ENCODE data around the gene C1orf116. TPM values are rescaled to one million over a fixed set of nuclear protein-coding genes. Genes with fewer than 3 reads are reported as not detected.
A peak's percentile ranks its signal among the peaks of the same experiment; 100 is the strongest.

Gene C1orf116
- total RNA-seq, 1 experiment from 2014 or later = 0.52 TPM

GRCh38 chr1:207034208-207034607 lies 1.7 kb upstream of the C1orf116 start:
- Histone ChIP-seq H3K4me3 (ENCODE audit: insufficient read depth, low read depth, low read length) (no peak overlapping the region), H3K36me3 (replicated peaks; ENCODE audit: control insufficient read depth, insufficient read depth, low read length) (no peaks in the 10 kb centered on the region), H3K27me3 (ENCODE audit: control insufficient read depth, insufficient read depth, low read length) (no peaks in the 10 kb centered on the region)
- no peak for DNase-seq

- no peaks in the 10 kb centered on the region for H3K27me3 ChIP-seq (ENCODE audit: control insufficient read depth, insufficient read depth, low read length)
- H3K4me3 ChIP-seq (ENCODE audit: insufficient read depth, low read depth, low read length) = no peak overlapping the region
- H3K36me3 ChIP-seq (replicated peaks; ENCODE audit: control insufficient read depth, insufficient read depth, low read length) = no peaks in the 10 kb centered on the region
- DNase-seq = no peak
These were observed 746 bp upstream of the C1orf116 start for GRCh38 chr1:207033302-207033701.

DNA sequence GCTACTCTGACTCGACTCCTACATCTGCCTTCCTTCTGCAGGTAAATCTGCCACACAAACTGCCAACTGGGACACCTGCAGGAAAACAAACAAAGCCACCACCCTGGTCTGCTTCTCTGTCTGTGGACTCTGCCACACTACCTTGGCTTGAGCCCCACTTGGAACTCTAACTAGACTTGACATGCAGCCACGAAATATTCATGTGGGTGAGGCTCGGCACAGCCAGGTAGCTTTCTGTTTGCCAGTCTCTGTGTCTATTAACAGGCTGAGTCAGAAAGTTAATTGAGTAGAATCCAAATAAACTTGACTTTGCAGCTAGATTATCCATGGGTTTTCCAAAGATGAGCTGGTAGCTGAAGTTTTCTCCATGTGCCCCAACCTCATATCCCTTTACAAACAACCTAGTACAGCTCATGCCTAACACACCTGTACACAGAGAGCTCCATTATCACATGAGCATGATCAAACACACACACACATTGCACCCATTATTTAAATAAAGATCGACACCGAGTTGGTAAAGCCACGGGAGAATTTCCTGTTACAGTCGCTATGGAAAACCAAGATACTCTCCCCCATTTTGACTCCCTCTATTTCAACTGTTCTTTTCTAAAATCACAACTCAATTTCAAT lies 808 bp downstream of the C1orf116 start:
- Histone ChIP-seq H3K36me3 (replicated peaks; ENCODE audit: control insufficient read depth, insufficient read depth, low read length) (no peaks in the 10 kb centered on the region), H3K27me3 (ENCODE audit: control insufficient read depth, insufficient read depth, low read length) (no peaks in the 10 kb centered on the region), H3K4me3 (ENCODE audit: insufficient read depth, low read depth, low read length) (no peak overlapping the region)
- DNase-seq = no peak

DNA sequence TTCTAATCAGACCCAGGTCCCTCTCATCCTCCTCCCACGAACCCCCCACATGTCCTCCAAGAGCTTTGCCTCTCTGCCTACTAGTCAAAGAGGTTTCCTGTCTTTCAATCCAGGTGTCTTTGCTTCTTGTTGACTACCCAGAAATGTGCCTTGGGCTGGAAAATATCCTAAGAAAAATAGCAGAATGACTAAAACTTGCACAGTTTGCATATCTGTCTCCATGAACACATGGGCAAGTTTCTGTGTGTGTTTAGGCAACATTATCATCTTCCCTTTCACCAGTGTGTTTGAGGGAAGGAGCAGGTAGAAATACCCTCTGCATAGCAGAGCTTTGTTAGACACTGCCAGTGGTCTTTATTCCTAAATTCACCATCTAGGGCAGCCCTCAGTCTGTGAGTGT lies 1.5 kb downstream of the C1orf116 start:
- no peak overlapping the region for H3K4me3 ChIP-seq (ENCODE audit: insufficient read depth, low read depth, low read length)
- H3K36me3 ChIP-seq (replicated peaks; ENCODE audit: control insufficient read depth, insufficient read depth, low read length) = no peaks in the 10 kb centered on the region
- DNase-seq = no peak
- no peaks in the 10 kb centered on the region for H3K27me3 ChIP-seq (ENCODE audit: control insufficient read depth, insufficient read depth, low read length)

- DNase-seq = no peak
- no peaks in the 10 kb centered on the region for H3K27me3 ChIP-seq (ENCODE audit: control insufficient read depth, insufficient read depth, low read length)
- no peaks in the 10 kb centered on the region for H3K36me3 ChIP-seq (replicated peaks; ENCODE audit: control insufficient read depth, insufficient read depth, low read length)
- H3K4me3 ChIP-seq (ENCODE audit: insufficient read depth, low read depth, low read length) = no peak overlapping the region
These were observed 2.0 kb downstream of the C1orf116 start for GRCh38 chr1:207030522-207031009.

GRCh38 chr1:207029701-207030521 lies 2.6 kb downstream of the C1orf116 start:
- no peak for DNase-seq
- H3K27me3 ChIP-seq (ENCODE audit: control insufficient read depth, insufficient read depth, low read length) = no peaks in the 10 kb centered on the region
- no peaks in the 10 kb centered on the region for H3K36me3 ChIP-seq (replicated peaks; ENCODE audit: control insufficient read depth, insufficient read depth, low read length)
- H3K4me3 ChIP-seq (ENCODE audit: insufficient read depth, low read depth, low read length) = no peak overlapping the region

- Histone ChIP-seq H3K27me3 (ENCODE audit: control insufficient read depth, insufficient read depth, low read length) (no peaks in the 10 kb centered on the region), H3K4me3 (ENCODE audit: insufficient read depth, low read depth, low read length) (no peak overlapping the region), H3K36me3 (replicated peaks; ENCODE audit: control insufficient read depth, insufficient read depth, low read length) (no peaks in the 10 kb centered on the region)
- no peak for DNase-seq
These were observed 3.5 kb downstream of the C1orf116 start for GRCh38 chr1:207028884-207029650.

DNA sequence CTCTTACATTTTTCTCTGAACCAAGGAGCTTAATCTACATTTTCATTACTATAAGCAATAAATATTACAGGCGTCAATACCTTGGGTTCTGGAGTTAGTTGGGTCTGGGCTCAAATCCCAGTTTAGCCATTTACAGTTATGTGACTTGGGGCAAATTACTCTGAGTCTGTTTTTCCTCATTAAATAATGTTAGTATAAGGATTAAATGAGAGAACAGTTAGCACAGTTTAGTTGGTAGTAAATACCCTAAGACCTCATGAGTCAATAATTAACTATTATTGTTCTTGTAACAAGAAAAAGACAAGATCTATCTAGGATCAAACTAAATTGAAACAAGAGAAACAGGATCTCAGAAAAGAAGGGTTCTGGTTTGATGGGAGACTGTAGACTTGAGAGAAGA lies 4.6 kb downstream of the C1orf116 start:
- H3K4me3 ChIP-seq (ENCODE audit: insufficient read depth, low read depth, low read length) = no peak overlapping the region
- no peaks in the 10 kb centered on the region for H3K36me3 ChIP-seq (replicated peaks; ENCODE audit: control insufficient read depth, insufficient read depth, low read length)
- H3K27me3 ChIP-seq (ENCODE audit: control insufficient read depth, insufficient read depth, low read length) = no peaks in the 10 kb centered on the region
- DNase-seq = no peak

DNA sequence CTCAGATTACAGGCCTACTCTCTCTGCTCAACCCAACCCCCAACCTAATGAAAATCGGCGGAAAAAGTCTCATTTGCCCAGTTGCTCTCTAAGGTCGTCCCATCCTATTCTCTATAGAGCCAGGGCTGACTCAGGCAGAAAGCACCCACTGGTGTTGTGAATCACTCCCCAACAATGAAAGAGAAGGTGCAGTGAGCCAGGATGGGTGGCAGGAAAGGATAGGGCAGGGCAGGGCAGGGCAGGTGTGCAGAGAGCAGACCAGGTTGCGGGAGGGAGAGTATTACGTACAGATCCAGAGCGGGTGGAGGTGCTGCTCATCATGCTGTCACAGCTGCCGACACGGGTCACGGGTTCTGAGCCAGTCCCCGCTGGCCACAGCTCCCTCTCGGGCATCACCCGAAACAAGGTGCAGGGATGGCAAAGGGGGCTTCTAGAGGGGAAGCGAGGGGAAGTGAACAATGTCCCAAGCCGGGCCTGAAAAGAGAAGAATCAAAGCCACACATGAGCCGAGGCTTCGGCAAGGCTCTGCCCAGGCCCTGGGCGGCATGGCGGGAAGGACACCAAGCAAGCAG lies 5.3 kb downstream of the C1orf116 start:
- no peaks in the 10 kb centered on the region for H3K36me3 ChIP-seq (replicated peaks; ENCODE audit: control insufficient read depth, insufficient read depth, low read length)
- no peak for DNase-seq
- H3K4me3 ChIP-seq (ENCODE audit: insufficient read depth, low read depth, low read length) = no peak overlapping the region
- no peaks in the 10 kb centered on the region for H3K27me3 ChIP-seq (ENCODE audit: control insufficient read depth, insufficient read depth, low read length)

- DNase-seq = no peak
These were observed 6.4 kb downstream of the C1orf116 start for GRCh38 chr1:207026104-207026534.

DNA sequence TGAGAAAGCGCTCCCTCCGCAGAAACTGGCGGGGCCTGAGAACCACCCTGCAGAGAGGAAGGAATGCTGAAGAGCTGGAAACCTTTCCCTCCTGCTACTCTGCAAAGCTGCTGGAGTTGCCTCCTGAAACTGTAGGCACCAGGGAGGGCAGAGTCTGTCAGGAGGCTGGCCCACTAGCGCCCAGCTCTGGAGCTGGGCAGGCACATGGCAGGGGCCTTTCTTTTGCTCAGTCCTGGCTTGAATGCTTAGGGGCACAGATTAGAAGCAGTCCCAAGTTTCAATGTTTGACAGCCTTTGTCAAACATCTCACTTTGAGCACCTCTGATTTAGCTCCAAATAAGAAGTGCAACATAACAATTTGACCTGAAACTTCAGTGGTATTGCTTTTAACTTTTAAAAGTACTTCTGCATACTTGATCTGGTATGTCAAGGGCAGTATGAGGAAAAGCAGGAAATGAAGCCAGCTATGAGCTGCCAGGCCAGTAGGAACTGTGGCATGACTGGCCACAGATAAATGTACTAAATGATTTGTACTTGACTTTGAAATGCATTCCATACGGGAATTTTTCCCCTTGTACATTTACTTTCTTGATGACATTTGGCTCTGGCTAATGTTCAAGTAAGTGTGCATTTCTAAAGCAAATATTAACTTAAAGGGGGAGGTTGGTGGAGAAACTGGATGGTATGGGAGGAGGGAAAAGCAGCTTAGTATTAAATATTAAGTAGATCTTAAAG lies 7.2 kb downstream of the C1orf116 start:
- Histone ChIP-seq H3K27me3 (ENCODE audit: control insufficient read depth, insufficient read depth, low read length) (no peaks in the 10 kb centered on the region), H3K4me3 (ENCODE audit: insufficient read depth, low read depth, low read length) (no peak overlapping the region), H3K36me3 (replicated peaks; ENCODE audit: control insufficient read depth, insufficient read depth, low read length) (no peaks in the 10 kb centered on the region)
- peak; percentile 84 for DNase-seq

More at GRCh38 chr1:207026104-207026534, 6.4 kb downstream of the C1orf116 start:
- Histone ChIP-seq H3K36me3 (replicated peaks; ENCODE audit: control insufficient read depth, insufficient read depth, low read length) (no peaks in the 10 kb centered on the region), H3K27me3 (ENCODE audit: control insufficient read depth, insufficient read depth, low read length) (no peaks in the 10 kb centered on the region), H3K4me3 (ENCODE audit: insufficient read depth, low read depth, low read length) (no peak overlapping the region)

DNA sequence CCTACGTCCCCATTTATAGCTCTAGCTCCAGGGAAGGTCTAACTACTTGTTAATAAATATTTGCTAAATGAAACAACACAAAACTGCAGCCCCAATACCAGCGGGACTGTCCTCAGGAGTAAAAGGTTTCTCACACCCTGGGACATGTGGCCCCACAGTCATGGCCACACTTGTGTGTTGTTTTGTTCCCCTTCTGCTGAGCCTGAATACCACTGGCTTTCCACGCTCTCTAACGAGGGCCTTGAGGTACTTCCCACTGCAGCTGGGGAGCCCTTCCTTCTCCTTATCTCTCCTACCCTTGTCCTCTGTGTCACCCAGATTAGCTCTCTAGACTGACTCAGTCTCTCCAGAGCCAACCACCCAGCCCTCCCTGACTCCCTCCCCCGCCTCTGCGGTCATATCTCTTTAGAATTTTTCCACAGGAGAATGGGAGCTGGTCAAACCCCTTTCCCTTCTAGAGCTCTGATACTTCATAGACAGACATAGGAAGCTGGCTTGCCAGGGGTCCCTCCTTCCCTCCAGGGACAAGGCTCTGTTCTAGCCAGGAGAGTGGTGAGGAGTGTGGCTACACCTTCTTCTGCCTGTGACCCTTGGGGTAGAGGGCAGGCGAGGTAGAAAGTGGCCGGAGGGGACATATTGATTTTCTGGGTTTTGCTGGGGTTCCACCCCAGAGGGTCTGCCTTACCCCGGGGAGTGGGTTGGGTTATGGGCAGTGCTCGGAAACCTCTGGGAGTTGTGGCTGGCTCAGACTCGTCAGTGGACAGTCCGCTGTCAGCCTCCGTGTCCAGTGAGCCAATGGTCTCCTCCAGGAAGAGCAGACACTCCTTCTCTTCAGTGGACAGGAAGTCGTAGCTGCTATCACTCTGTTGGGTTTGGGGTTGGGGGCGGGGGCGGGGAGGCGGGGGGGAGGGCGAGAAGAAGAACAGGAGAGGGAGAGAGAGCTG lies 8.1 kb downstream of the C1orf116 start:
- Histone ChIP-seq H3K36me3 (replicated peaks; ENCODE audit: control insufficient read depth, insufficient read depth, low read length) (no peaks in the 10 kb centered on the region), H3K27me3 (ENCODE audit: control insufficient read depth, insufficient read depth, low read length) (no peaks in the 10 kb centered on the region), H3K4me3 (ENCODE audit: insufficient read depth, low read depth, low read length) (no peak overlapping the region)
- peak; percentile 28 for DNase-seq
